Stimulated activated CD4-positive, alpha-beta T cell treated with anti-CD3 and anti-CD28 coated beads, Interleukin-15, amount 100 ng/mL, for 24 hours (primary cell): Measurements from ENCODE around the gene E4F1.
A peak's percentile ranks its signal among the peaks of the same experiment; 100 is the strongest.
"Not testable (repeated sequence)": the region's sequence is repeated elsewhere in the genome, so short reads cannot be mapped to it uniquely, and the experiment has no call there.

ENCODE experiments used
- DNase-seq: peaks from one replicate; pipeline ENCODE4 v3.0.0-alpha.2; 2020

Gene E4F1

DNA sequence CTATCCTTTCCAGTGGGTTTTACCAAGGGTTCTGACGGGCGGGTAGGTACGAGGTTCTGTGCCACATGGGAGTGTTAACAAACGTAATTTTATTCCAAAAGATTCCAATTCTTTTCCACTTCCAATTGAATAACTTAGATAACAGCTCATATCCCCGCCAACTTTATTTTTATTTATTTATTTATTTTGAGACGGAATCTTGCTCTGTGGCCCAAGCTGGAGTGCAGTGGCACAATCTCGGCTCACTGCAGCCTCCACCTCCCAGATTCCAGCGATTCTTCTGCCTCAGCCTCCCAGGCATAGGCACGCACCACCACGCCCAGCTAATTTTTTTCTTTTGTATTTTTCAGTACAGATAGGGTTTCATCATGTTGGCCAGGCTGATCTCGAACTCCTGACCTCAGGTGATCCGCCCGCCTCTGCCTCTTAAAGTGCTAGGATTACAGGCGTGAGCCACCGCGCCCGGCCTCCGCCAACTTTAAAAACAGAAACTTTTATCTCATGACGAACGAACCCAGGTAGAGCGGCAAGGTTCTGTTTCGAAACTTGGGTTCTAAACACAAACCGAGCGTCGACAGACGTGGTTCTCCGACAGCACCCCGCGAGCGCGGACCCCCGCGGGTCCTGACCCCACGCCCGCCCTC is 27.4 kb downstream of the E4F1 start:
- DNase-seq: peak; percentile 59

DNA sequence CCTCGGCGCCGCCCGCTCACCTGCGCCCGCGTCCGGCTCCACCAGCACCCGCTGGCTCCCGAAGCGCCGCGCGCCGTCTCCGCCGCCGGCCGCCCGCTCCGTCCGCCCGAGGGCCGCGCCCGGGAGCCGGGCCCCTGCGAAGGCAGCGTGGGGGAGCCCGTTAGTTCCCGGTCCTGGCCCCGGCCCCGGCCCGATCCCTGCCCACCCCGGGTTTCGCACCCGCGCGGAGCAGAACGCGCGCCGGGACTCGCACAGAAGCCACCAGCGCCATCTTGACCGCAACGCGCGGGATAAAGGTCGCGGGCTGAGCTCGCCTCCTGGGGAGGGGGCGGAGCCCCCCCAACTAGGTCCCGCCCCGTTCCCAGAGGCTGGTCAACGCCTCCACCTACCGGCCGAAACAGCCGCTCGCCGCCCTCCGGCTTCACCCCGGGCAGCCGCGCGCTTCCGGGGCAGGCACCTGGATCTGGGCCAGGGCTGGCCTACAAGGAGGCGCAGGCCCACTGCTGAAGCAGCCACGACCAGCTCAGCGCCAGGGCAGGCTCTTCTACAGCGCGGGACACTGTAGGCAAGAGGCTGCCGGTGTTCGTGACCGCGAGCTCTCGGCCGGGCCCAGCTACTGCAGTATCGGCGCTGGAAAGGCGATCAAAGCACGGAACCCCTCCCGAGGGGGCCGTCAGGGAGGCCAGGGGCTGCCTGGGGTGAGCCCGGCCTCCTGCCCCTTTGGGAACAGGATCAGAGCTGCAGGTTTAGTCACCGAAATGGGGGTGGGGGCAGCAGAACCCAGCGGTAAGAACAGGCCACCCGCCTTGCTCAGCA is 28.1 kb downstream of the E4F1 start, which contains the start of gene ECI1:
ECI1 (minus strand) TSS at position 292 of the 816 bp plus-strand sequence; CDS start at position 271, 21 bp downstream.
- DNase-seq: peak; percentile 92

DNA sequence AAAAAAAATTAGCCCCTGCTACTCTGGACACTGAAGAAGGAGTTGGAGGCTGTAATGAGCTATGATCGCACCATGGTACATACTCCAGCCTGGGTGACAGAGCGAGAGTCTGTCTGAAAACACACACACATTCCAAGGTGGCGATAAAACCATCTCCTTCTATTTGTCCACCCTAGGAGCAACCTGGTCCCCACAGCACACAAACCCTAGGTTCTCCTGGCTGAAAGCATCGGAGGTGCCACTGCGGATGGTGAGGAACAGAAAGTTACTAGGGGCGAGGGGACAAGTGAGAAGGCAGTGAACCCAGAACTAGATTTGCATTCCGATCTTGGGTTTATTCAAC is 29.4 kb downstream of the E4F1 start:
- DNase-seq: no peak

DNA sequence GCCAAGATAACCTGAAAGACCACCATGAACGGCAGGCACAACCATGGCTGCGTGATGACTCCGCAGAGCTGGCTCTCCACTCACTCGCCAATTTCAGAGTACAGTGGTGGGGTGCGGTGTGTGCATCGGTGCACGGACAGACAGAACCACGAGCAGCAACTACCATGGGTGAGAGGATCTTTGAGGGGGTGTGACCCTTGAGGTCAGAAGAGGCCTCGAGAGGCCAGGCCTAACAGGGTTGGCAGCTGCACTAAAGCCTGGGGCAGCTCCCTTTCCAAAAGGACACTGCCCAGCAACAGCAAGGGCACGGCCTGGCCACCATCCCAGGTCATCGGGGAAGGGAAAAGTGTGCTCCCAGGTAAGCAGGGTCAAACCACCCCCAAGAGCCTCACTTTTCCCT is 29.9 kb downstream of the E4F1 start:
- DNase-seq: no peak

DNA sequence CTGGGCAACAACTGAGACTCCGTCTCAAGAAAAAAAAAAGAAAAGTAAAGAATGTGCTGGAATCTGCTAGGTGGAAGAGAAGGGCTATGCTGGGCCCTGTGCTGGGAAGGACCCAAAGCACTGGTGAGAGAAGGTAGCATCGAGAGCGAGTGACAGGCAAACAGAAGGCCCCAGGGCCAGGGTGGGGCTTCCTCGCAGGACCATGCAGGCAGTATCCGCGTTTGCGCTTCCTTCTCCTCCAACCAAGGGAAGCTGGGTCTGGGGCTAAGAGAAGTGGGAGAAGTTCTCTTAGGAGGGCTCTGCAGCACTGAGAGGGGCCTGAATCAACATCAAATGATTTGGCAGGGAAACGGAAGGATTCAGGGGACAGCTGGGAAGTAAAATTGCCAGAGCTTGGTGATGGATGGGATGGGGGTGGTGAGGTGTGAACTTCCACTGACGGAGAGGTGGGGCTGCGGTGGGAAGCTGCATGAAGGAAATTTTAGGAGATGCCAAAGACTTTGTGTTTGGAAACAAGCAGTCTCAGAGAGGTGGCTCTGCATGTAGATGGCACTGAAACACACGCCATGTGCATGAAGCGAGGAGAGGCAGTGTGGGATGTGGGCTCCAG is 33.2 kb downstream of the E4F1 start:
- no peak for DNase-seq

DNA sequence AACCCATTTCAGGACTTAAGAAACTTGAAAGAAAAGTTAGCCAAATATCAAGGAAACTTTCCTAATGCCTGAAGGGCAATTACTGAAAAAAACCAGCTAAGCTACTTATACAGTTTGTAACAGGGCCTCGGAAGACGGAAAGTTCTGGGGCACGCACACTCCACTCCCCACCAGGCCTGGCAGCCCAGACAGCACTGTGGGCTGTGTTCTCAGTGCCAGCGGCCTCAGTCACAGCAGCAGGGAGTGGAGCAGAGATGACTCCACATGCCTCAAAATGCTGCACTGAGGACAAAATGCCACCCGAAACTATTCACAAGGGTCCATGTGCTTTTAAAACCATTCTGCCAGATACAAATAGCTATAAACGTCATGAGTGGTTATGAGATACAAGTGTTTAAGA is 34.3 kb downstream of the E4F1 start:
- no peak for DNase-seq

DNA sequence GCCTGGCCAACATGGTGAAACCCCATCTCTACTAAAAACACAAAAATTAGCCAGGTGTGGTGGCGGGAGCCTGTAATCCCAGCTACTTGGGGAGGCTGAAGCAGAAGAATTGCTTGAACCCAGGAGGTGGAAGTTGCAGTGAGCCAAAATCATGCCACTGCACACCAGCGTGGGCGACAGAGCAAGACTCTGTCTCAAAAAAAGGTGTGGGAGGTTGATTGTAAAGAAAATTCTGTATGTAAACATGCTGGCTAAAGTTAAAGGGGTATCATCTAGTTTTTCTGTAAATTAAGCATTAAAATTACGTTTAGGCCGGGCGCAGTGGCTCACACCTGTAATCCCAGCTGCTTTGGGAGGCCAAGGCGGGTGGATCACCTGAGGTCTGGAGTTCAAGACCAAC is 35.1 kb downstream of the E4F1 start:
- DNase-seq: not testable (repeated sequence)

DNA sequence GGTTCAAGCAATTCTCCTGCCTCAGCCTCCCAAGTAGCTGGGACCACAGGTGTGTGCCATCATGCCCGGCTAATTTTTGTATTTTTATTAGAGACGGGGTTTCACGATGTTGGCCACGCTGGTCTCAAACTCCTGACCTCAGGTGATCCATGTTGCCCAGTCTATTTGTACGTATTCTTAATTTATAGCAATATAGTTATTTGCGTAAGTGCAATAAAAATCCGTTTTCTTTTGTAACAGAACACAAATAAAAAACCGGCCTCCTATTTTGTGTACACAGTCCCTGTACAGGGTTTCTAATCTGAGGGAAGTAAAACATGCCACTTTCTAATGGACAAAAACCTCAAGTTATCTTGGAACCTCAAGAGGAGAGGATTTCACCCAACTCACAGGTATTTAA is 36.9 kb downstream of the E4F1 start:
- DNase-seq: no peak

DNA sequence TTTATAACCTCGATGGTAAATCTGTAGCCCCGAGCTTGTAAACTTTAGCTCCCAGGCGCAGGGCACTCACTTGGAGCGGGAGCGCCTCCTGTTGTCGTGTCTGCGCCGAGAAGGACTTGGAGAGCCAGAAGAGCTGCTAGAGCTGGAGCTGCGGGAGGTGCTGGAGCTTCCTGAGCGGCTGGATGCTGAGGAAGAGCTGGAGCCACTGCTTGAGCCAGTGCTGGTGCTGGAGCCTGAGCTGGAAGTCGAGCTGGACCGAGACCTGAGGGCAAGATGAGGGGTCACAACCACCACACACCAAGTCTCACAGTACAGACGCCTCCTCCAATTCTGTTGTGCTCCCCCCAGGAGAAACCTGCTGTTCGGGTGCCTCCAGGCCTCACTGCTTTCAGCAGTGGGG is 39.6 kb downstream of the E4F1 start:
- DNase-seq: not testable (repeated sequence)

DNA sequence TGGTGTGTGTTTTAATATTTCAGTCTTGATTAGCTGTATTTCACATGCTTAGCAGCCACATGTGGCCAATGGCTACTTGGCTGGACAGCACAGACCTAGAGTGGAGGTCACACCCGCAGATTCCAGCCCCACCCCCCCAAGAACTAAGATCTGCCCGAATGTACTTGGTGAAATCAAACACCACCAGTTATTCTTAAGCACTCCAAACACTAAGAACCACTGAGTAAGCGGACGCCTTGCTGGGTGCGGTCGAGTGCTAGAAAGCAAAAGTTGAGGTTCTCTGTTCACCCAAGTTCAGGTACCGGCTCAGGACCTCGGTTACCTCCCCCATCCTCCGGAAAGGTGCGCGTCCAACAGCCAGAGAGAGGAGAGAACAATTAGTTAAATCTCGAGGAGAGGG is 43.5 kb downstream of the E4F1 start:
- DNase-seq: peak; percentile 31

DNA sequence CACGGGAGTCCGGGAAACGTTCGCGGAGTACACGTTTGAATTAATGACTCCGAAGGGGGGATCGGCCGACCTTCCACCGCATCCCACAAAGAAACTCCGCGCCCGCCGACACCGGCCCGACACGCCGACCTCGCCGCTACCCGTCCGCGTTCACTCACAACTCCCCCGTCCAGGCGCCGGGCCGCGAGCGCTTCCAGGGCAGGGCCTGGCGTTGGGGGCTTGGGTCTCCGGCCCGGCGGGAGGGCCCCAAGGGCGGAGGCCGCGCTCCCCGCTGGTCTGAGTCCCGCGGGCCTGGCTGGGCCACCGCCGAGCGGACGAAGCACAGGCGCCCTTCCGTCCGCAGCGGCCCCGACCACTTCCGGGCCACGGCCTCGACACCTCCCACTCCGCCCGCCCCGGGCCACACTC is 44.1 kb downstream of the E4F1 start:
- not testable (repeated sequence) for DNase-seq

DNA sequence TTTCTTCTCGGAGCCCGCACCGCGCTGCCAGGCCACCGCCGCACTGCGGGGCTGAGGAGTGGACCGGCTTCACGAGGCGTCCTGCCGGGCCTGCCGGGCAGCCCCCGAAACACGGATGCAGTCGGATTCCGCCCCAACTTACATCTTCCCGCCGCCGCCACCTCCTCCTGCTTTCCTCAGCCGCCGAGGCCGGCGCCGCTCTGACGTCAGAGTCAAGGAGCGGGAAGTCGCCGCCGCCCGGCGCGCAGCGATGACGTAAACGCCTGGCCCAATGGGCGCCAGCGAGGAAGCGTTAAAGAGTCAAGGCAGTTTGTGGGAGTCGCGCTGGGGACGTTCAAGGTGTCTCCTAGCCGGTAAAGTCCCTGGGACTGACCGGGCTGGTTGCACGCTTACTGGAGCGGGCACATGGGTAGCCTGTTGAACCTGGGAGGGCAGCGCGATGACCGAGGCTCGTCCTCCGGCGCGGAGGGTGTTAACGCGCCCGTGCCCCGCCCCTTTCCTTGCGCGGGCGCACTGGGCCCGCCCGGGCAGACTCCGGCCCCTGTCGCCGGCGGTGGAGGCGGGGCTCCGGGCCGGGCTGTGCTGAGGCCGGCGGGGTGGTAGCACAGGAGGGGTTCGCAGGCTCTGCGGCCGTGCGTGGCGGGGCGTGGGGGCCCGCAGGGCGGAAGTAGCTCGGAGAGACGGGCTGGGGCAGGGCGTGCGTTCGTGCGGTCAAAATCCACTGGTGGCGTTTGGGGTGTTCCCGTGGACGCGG is 44.7 kb downstream of the E4F1 start, which contains the start of gene RNPS1:
RNPS1 (minus strand) TSS at position 214 of the 754 bp plus-strand sequence. CDS start 3,483 bp downstream, outside the sequence.
- peak; percentile 97 for DNase-seq

DNA sequence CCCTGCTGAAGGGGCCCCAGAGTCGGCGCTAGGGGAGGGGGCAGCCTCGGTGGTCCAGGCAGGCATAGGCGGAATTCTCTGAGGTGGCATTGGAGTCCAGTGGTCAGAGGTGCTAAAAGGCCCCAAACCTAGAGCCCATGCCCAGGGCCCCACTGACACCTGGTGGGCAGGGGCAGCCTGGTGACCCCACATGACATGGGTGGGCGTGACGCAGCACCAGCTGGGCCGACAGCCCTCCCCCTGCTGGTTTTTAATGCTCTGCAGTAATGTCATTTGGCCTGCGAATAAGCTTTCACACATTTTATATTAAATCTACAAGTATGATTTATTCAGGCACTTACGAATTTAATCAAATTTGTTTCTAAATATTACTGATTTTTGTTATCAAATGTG is 46.7 kb downstream of the E4F1 start:
- no peak for DNase-seq

DNA sequence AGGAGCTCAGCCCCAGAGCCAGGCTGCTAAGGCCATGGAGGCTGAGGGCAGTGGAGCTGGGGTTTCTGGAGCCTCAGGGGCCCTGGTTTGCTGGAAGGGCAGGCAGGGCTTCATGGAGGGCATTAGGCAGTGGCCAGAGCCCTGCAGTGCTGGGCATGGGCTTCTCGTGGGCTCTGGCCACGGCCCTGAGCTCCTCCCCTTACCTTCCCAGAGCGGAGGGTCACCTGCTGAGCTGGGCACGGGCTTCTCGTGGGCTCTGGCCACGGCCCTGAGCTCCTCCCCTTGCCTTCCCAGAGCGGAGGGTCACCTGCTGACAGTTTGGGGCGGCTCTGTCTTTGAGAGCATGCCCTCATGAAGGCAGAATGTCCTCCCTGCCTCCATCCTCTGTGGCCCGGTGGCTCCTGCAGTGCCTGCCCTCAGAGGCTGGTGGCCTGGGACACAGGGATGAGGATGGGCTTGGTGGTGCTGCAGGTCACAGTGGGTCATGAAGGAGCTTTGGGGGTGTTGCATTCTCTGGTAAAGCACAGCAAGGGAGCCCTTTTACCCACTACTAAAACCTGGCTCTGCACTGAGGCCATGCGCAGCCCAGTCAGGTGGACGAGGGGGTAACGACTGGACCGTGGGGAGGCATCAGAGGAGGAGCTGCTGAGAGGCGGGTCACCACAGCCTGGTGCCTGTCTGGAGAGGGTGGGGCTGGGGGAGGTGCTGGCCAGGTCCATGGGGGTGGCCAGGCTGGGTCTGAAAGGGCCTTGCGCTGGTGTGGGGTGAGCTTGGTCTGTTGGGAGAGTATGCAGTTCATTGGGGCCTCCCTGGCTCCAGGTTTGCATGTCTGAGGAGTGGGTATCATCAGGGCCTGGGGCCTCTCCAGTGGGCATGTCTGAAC is 47.4 kb downstream of the E4F1 start:
- DNase-seq: no peak

DNA sequence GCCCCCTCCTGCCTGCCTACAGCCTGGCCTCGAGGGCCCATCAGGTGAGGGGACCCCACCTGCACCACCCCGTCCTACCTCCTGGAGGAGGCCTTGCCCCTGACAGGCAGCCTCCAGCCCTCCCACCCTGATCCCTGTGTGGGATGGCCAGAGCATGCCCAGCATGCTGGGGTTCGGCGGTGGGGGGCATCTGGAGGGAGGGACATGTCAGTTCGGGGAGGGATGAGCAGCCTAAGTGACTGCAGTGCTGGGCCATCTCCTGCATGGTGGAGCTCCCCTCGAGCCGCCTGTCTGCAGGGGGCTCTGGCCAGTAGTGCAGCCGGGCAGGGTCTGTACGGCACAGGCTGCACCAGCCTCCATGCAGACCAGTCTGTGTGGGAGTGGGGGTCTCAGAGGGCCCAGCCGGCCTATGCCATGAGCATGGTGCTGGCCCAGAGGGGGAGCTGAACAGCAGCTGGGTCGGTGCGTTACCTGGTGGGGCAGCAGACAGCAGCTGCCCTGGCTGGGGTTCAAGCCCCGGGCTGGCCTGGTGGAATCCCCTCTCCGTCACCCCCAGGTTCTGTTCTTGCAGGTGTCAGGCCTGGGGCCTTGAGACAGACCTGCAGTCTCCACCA is 48.6 kb downstream of the E4F1 start:
- no peak for DNase-seq

DNA sequence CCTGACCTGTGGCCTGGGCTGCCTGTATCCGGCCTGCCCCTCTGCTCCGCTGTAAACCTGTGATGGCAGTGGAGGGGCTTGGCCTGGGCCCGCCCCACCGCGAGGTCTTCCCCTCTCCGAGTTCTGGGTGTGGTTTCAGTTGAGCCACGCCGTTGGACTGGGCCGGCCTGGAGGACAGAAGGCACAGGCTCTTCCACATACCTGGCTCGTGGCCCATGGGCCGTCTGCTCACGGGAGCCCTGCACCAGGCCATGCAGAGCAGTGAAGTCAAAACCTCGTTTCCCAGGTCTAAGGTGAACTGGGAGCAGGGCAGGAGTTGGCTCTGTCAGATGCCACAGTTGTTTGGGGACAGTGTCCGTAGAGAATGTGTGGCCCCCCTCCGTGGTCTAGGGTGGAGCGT is 50.1 kb downstream of the E4F1 start:
- DNase-seq: no peak

DNA sequence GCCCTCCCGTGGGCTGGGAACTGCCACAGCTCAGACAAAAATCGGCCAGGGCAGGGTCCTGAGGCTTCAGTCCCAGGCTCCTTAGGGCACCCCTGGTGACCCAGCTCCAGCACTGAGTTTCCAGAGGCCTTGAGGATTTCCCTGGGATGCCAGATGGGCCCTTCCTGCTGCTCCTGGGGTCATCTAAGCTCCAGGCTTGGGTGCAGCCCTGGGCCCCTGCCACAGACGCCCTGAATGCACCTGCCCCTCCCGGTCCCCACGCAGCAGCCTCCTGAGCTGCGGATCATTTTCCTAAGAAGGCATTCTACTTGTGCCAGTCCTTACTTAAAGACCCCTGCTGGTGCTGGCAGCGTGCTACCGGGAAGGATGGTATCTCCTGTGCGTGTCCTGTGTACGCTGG is 50.5 kb downstream of the E4F1 start:
- DNase-seq: no peak

DNA sequence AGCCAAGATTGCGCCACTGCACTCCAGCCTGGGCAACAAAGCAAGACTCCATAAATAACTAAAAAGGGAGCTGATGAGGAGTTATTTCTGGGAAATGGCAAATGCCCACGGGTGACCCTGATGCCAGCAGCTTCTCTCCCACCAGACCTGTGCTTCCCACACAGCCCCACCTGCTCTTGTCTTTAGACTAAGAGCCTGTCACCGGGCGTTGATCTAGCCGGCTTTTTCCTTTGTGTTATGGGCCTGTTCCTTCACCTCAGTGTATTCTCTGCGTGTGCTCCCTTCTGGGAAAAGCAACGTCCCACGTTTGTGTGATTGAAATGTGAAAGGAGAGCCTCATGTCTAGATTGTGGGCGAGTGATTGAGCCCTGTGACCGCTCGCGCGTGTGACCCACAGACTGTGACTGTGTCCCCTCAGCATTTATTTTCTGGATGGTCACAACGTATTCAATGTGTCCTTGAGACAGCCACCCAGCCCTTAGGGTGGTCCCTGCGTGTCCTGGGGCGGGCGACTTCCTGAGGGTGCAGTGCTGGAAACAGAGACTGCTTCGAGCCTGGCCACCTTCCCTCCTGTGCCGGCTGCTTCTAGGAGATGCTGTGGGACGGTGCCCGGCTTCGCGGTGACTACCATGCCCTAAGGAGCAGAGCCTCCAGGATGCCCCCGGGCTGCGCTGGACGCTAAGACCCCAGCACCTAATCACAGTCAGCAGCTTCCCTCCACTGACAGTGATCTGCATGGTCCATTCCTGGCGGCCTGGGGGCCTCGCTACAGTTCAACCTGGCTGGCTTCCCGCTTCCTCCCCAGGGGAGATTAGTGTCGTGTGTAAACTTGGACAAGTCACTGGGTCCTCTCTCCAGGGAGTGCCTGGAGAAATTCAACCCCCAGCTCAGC is 52.3 kb downstream of the E4F1 start:
- no peak for DNase-seq

DNA sequence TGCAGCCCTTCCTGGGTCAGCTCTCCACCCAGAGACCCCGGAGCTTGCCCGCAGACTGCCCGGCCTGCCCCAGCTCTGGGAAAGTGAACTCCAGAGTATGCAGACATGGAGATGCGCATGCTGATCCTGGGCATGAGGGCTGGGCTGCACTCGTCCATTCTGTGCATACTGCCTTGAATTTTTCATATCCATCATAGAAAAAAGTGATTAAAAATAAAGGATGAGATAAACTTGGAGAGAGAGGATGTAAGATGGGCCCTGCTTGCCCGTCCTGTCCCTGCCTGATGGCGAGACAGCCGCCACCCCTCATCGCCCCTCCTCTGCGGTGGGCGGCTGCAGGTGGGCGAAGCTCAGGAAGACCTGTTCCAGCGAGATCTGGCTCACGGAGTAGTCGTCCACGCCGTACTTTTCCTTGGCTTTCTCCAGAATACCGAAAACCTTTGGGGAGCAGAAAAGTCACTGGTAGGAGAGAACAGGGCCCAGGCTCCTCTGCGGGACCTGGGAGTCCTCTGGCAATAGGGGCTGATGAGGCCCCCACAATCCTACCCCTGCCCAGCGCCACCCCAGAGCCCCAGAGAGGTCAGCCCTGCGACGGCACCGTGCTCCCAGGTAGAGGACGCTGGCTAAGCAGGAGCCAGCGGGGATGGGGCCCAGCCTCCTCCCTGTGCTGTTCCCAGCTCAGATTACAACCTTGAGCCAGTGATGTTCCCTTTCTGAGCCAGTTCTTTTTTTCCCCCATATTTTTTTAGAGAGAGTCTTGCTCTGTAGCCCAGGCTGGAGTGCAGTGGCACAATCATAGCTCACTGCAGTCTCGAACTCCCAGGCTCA is 53.2 kb downstream of the E4F1 start:
- no peak for DNase-seq
